NB4 (cell line): ENCODE measurements around the gene GZMM.

Experiments
- CTCF ChIP-seq: IDR thresholded peaks from one replicate; pipeline ENCODE4 v1.5.1; 2012; ENCODE audit warnings: low read depth, low read length
- MYC ChIP-seq: IDR thresholded peaks from 2 replicates; pipeline ENCODE4 v1.6.1; 2011; ENCODE audit warnings: low read depth, low read length
- POLR2A ChIP-seq: IDR thresholded peaks from 2 replicates; pipeline ENCODE4 v1.6.1; 2011; ENCODE audit warnings: mild to moderate bottlenecking; ENCODE audit not compliant: insufficient read length; ENCODE audit errors: extremely low read depth

GRCh38 chr19:577439-578392 is 33.9 kb downstream of the GZMM start:
- TF ChIP-seq MYC (no peak), POLR2A (no peak), CTCF (no peak)
